IMR-90 (cell line): ENCODE results near the gene ZNF532. TPM values are rescaled to one million over a fixed set of nuclear protein-coding genes. Genes with fewer than 3 reads are reported as not detected.
A peak's percentile ranks its signal among the peaks of the same experiment; 100 is the strongest.

ENCODE experiments used
- ATAC-seq: fragments of 200-7000 bp; cut with Tn5 transposase; 2 replicates; pipeline ENCODE4 v1.9.1; 2020; ENCODE audit warnings: low read depth, mild to moderate bottlenecking, moderate library complexity
- BruUV-seq: library from RNA; stranded (reverse); fragments of 400-500 nt; replicated peaks from 2 replicates; lab custom pipeline; 2021; lab: Mats Ljungman, UMichigan
- CTCF ChIA-PET: fragments of 300-600 bp; formaldehyde crosslinking; extraction: SDS; loops from one replicate; lab custom pipeline; 2021; ENCODE audit warnings: antibody characterized with exemption; lab: Yijun Ruan, JAX
- POLR2A ChIA-PET: fragments of 300-600 bp; sonication (Branson Sonifier 250); formaldehyde crosslinking; loops from one replicate; lab custom pipeline; 2022; ENCODE audit warnings: antibody characterized with exemption; ENCODE audit not compliant: unreplicated experiment; lab: Charles Lee
- DNase-seq: peaks from one replicate; pipeline ENCODE4 v3.0.0; 2013
- H2AFZ ChIP-seq: replicated peaks from 2 replicates; pipeline ENCODE3; 2013; ENCODE audit warnings: low read length, mild to moderate bottlenecking; ENCODE audit not compliant: poor library complexity
- H2AK5ac ChIP-seq: 2 replicates; pipeline ENCODE4 v1.6.1; 2013; ENCODE audit warnings: low read depth, low read length, inconsistent platforms
- H2AK9ac ChIP-seq: replicated peaks from 2 replicates; pipeline ENCODE3; 2013; ENCODE audit warnings: mild to moderate bottlenecking, low read depth, low read length, moderate library complexity; ENCODE audit not compliant: poor library complexity
- H2BK120ac ChIP-seq: 2 replicates; pipeline ENCODE4 v1.6.1; 2013; ENCODE audit warnings: low read depth, low read length, inconsistent platforms
- H2BK15ac ChIP-seq: 3 replicates; pipeline ENCODE4 v1.6.1; 2013; ENCODE audit warnings: low read depth, low read length, inconsistent platforms
- H2BK20ac ChIP-seq: 2 replicates; pipeline ENCODE4 v1.6.1; 2013; ENCODE audit warnings: low read depth, mild to moderate bottlenecking, inconsistent platforms, low read length, moderate library complexity
- H2BK5ac ChIP-seq: 2 replicates; pipeline ENCODE4 v1.6.1; 2013; ENCODE audit warnings: mild to moderate bottlenecking, low read depth, low read length, inconsistent platforms; ENCODE audit not compliant: poor library complexity, severe bottlenecking
- H3K14ac ChIP-seq: replicated peaks from 2 replicates; pipeline ENCODE4 v1.6.1; 2013; ENCODE audit warnings: low read depth, low read length, inconsistent platforms
- H3K18ac ChIP-seq: 2 replicates; pipeline ENCODE4 v1.6.1; 2013; ENCODE audit warnings: low read depth, low read length, control low read depth
- H3K23ac ChIP-seq: 2 replicates; pipeline ENCODE4 v1.6.1; 2013; ENCODE audit warnings: low read depth, low read length, inconsistent platforms
- H3K27ac ChIP-seq: 2 replicates; pipeline ENCODE4 v1.5.1; 2013; ENCODE audit warnings: mild to moderate bottlenecking, control low read depth, low read length; ENCODE audit not compliant: insufficient read depth
- H3K27me3 ChIP-seq: 2 replicates; pipeline ENCODE4 v1.6.1; 2013; ENCODE audit warnings: low read length; ENCODE audit not compliant: control insufficient read depth, insufficient read depth
- H3K36me3 ChIP-seq: 2 replicates; pipeline ENCODE4 v1.6.1; 2013; ENCODE audit warnings: low read length, mixed read lengths; ENCODE audit not compliant: control insufficient read depth, insufficient read depth
- H3K4ac ChIP-seq: 2 replicates; pipeline ENCODE4 v1.6.1; 2013; ENCODE audit warnings: low read depth, low read length, inconsistent platforms
- H3K4me1 ChIP-seq: 2 replicates; pipeline ENCODE4 v1.6.1; 2013; ENCODE audit warnings: low read length, mixed read lengths; ENCODE audit not compliant: control insufficient read depth, insufficient read depth
- H3K4me2 ChIP-seq: 2 replicates; pipeline ENCODE4 v1.6.1; 2013; ENCODE audit warnings: low read depth, mild to moderate bottlenecking, control low read depth, low read length, moderate library complexity
- H3K4me3 ChIP-seq: 2 replicates; pipeline ENCODE4 v1.5.1; 2013; ENCODE audit warnings: low read depth, mild to moderate bottlenecking, control low read depth, low read length, moderate library complexity; ENCODE audit not compliant: insufficient read depth
- H3K56ac ChIP-seq: 2 replicates; pipeline ENCODE4 v1.6.1; 2013; ENCODE audit warnings: low read length, inconsistent platforms; ENCODE audit not compliant: insufficient read depth; ENCODE audit errors: extremely low read depth
- H3K79me1 ChIP-seq, 2 experiments: 2 replicates each; pipeline ENCODE4 v1.6.1; 2013; ENCODE audit warnings: low read length in 2 of 2, inconsistent platforms in 1 of 2, low read depth in 1 of 2
- H3K9ac ChIP-seq: 2 replicates; pipeline ENCODE4 v1.6.1; 2013; ENCODE audit warnings: low read depth, low read length, control low read depth
- H3K9me1 ChIP-seq: 2 replicates; pipeline ENCODE4 v1.6.1; 2013; ENCODE audit warnings: low read length, inconsistent platforms; ENCODE audit not compliant: insufficient read depth
- H3K9me3 ChIP-seq: 2 replicates; pipeline ENCODE4 v1.6.1; 2013; ENCODE audit warnings: low read length; ENCODE audit not compliant: control insufficient read depth, insufficient read depth
- H4K20me1 ChIP-seq: 2 replicates; pipeline ENCODE4 v1.6.1; 2013; ENCODE audit warnings: low read length, inconsistent platforms; ENCODE audit not compliant: insufficient read depth
- H4K5ac ChIP-seq: 2 replicates; pipeline ENCODE4 v1.6.1; 2013; ENCODE audit warnings: mild to moderate bottlenecking, low read depth, low read length, control low read depth
- H4K8ac ChIP-seq, 2 experiments: 2 replicates each; pipeline ENCODE4 v1.6.1; 2013; ENCODE audit warnings: low read depth in 2 of 2, low read length in 2 of 2, control low read depth in 1 of 2, inconsistent platforms in 1 of 2
- H4K91ac ChIP-seq: 2 replicates; pipeline ENCODE4 v1.6.1; 2013; ENCODE audit warnings: low read depth, low read length, inconsistent platforms; ENCODE audit not compliant: insufficient read depth
- BHLHE40 ChIP-seq: fragments of 150-350 bp; IDR thresholded peaks from 2 replicates; pipeline ENCODE4 v1.6.1; 2016; ENCODE audit warnings: mild to moderate bottlenecking, low read depth, low read length
- ELK1 ChIP-seq: fragments of 150-350 bp; IDR thresholded peaks from 2 replicates; pipeline ENCODE4 v1.6.1; 2016; ENCODE audit warnings: low read depth, mild to moderate bottlenecking, low read length, moderate library complexity, borderline replicate concordance
- MAFK ChIP-seq: IDR thresholded peaks from 2 replicates; pipeline ENCODE4 v1.6.1; 2012; ENCODE audit warnings: low read depth, low read length, improper control_type of control experiment
- SMC3 ChIP-seq: fragments of 150-350 bp; IDR thresholded peaks from 2 replicates; pipeline ENCODE4 v1.6.1; 2016; ENCODE audit warnings: low read depth, mild to moderate bottlenecking, antibody characterized with exemption, low read length, moderate library complexity
- USF2 ChIP-seq: fragments of 150-350 bp; IDR thresholded peaks from 2 replicates; pipeline ENCODE4 v1.6.1; 2017; ENCODE audit warnings: mild to moderate bottlenecking, antibody characterized with exemption, low read length, low read depth
- WGBS, 2 experiments: methylation state at CpG; one replicate each; pipeline versions ENCODE4 v1.1.5 to v1.1.7; 2013; ENCODE audit warnings: missing lambda C conversion rate in 2 of 2; ENCODE audit not compliant: insufficient read length in 1 of 2; ENCODE audit errors: extremely low coverage in 2 of 2; 5-methylcytosine and 5-hydroxymethylcytosine counted together
- dilution Hi-C: fragments of 300-500 bp; cut with HindIII; formaldehyde crosslinking; loops from one replicate; pipeline ENCODE4 v1.14.3; 2018; ENCODE audit warnings: low sequenced_read_pairs; ENCODE audit not compliant: unreplicated experiment
- in situ Hi-C: fragments of 300-500 bp; cut with MboI; formaldehyde crosslinking; loops from 3 replicates; pipeline ENCODE4 v1.14.3; 2019; ENCODE audit warnings: low sequenced_read_pairs, inconsistent platforms, mixed read lengths
- intact Hi-C: fragments of 100-400 bp; cut with micrococcal nuclease; formaldehyde crosslinking; loops from 2 replicates; pipeline ENCODE4 v1.10.0; 2022
- polyA plus RNA-seq, 3 experiments: library from polyadenylated mRNA; depleted of rRNA; stranded (reverse); fragments of >200 nt; gene quantifications; 2 replicates each; pipeline ENCODE4 v1.2.3, GENCODE V29; 2012; ENCODE audit warnings: low replicate concordance in 1 of 3
- total RNA-seq: library from RNA; depleted of rRNA; stranded (reverse); fragments of >200 nt; gene quantifications from 2 replicates; pipeline ENCODE4 v1.2.3, GENCODE V29; 2012

Gene ZNF532
- total and polyA plus RNA-seq, 2 of the 4 experiments (the other 2 are of a cell fraction), result 29.9 to 45.8 TPM

- in situ Hi-C loops (no loop called here), intact Hi-C loops (no loop called here), dilution Hi-C loops (no loop called here)
- Histone ChIP-seq H3K27me3 (no peaks in the 10 kb centered on the region), H4K20me1 (no peaks in the 10 kb centered on the region; the same call in 1 of the 2 replicates), H3K4me3 (no peak overlapping the region), H3K79me1 (peaks cover 37 to 62% of the 10 kb centered on the region in 2 experiments), H3K4me2 (peak overlapping the region; percentile 5), H3K9ac (no peak overlapping the region; the same call in 1 of the 2 replicates), H3K36me3 (peaks cover 8% of the 10 kb centered on the region; the same call in 1 of the 2 replicates), H2BK15ac (peak overlapping the region; percentile 61), H3K23ac (peak overlapping the region; percentile 79; the same call in 1 of the 2 replicates), H3K14ac (peak overlapping the region; percentile 56), H4K8ac (peak overlapping the region in 1 of 2 experiments; percentile 70; a peak in 2 of 4 replicates), H4K91ac (peak overlapping the region; percentile 94), H3K4me1 (peaks cover 24% of the 10 kb centered on the region), H2BK5ac (peak overlapping the region; percentile 50), H3K18ac (peak overlapping the region; percentile 97), H3K9me1 (peaks cover 28% of the 10 kb centered on the region), H2BK20ac (peak overlapping the region; percentile 87), H3K56ac (no peak overlapping the region), H3K9me3 (no peaks in the 10 kb centered on the region), H2AK9ac (no peak overlapping the region), H2BK120ac (peak overlapping the region; percentile 94), H2AFZ (no peak overlapping the region), H3K27ac (peak overlapping the region; percentile 79; the same call in 1 of the 2 replicates), H3K4ac (peak overlapping the region; percentile 83), H2AK5ac (peak overlapping the region; percentile 83; the same call in 1 of the 2 replicates), H4K5ac (peak overlapping the region; percentile 96)
- POLR2A ChIA-PET, result no interaction called here
- CTCF ChIA-PET, result interaction anchor here (1.2 kb wide), 1 partner anchor 186 kb away, joined by 3 read pairs; no protein-coding TSS in a partner anchor
- DNase-seq (peak; percentile 42), ATAC-seq (peak; percentile 79)
- BruUV-seq, result no TSS peak
- WGBS, 2 experiments, result no CpG with 5 or more reads among the region's 5 CpGs
- TF ChIP-seq USF2, result no peak
- no peak for TF ChIP-seq SMC3
- TF ChIP-seq ELK1, result no peak
- no peak for TF ChIP-seq BHLHE40
- no peak for TF ChIP-seq MAFK
Observed at GRCh38 chr18:58967751-58968254, 103.1 kb downstream of the ZNF532 start.
